Epithelial cell of esophagus (primary cell): Measurements from ENCODE around the gene UBN1.
A peak's percentile ranks its signal among the peaks of the same experiment; 100 is the strongest.

Source experiments
- DNase-seq: peaks from one replicate; pipeline ENCODE4 v3.0.0; 2010; ENCODE audit warnings: low read depth
- H3K4me3 ChIP-seq: 2 replicates; pipeline ENCODE4 v1.5.1; 2011; ENCODE audit warnings: mild to moderate bottlenecking, low read length, control low read depth
- TF ChIP-seq, protein P1 (sequence below): IDR thresholded peaks from 2 replicates; pipeline ENCODE4 v1.5.1; 2011; ENCODE audit warnings: low read depth, mild to moderate bottlenecking, low read length, control low read depth, inconsistent platforms; ENCODE audit not compliant: insufficient read depth; ENCODE audit errors: missing control alignments

UBN1 gene, protein sequence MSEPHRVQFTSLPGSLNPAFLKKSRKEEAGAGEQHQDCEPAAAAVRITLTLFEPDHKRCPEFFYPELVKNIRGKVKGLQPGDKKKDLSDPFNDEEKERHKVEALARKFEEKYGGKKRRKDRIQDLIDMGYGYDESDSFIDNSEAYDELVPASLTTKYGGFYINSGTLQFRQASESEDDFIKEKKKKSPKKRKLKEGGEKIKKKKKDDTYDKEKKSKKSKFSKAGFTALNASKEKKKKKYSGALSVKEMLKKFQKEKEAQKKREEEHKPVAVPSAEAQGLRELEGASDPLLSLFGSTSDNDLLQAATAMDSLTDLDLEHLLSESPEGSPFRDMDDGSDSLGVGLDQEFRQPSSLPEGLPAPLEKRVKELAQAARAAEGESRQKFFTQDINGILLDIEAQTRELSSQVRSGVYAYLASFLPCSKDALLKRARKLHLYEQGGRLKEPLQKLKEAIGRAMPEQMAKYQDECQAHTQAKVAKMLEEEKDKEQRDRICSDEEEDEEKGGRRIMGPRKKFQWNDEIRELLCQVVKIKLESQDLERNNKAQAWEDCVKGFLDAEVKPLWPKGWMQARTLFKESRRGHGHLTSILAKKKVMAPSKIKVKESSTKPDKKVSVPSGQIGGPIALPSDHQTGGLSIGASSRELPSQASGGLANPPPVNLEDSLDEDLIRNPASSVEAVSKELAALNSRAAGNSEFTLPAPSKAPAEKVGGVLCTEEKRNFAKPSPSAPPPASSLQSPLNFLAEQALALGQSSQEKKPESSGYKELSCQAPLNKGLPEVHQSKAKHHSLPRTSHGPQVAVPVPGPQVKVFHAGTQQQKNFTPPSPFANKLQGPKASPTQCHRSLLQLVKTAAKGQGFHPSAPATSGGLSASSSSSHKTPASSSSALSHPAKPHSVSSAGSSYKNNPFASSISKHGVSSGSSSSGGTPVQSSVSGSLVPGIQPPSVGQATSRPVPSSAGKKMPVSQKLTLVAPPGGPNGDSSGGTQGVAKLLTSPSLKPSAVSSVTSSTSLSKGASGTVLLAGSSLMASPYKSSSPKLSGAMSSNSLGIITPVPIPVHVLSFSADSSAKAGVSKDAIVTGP (N-terminal part only)

DNA sequence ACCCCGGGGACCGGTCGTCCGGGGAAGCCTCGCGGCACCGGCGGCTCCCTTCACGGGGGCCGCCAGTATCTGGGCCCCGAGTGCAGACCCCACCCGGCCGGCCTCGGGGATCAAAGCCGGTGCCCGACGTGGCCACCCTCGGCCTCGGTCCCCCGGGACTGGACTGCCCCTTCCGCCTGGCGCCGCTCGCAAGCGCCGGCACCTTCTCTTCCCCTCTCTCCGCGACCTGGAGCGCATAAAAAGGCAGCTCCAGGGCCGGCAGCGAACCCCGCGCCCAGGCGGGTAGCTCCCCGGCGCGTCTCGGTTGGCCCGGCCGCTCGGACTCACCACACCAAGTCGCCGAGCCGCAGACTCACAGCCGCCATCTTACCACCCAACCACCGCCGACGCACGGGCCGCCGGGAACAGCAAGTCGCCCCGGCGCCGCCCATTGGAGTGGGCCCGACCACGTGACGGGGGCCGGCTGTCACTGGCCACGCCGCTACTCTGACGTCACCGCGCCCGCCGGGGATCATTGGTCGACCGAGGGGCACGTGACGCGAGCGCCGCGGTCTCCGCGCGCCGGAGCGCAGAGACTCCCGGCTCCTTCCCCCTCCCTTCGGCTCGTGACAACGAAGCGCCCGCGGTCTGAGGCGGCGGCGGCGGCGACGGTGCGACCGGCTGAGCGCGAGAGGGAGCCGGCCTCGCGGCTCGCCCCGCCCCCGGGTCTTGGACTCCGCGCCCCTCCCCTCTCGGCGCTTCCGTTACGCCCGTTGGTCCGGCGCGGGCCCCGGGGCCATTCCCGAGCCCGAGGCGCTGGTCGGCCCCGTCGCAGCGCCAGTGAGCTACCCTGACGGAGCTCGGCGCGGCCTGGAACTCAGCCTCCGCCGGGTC is at the start of gene UBN1, which contains the start of gene GLYR1:
Gene UBN1, plus strand, starts transcription at position 581 of the 873 bp plus-strand sequence. CDS start 5,437 bp downstream, outside the sequence.
Gene GLYR1, minus strand, starts transcription at position 388 of the 873 bp plus-strand sequence. Its CDS starts 23 bp downstream, at position 365.
- TF ChIP-seq, protein P1, sequence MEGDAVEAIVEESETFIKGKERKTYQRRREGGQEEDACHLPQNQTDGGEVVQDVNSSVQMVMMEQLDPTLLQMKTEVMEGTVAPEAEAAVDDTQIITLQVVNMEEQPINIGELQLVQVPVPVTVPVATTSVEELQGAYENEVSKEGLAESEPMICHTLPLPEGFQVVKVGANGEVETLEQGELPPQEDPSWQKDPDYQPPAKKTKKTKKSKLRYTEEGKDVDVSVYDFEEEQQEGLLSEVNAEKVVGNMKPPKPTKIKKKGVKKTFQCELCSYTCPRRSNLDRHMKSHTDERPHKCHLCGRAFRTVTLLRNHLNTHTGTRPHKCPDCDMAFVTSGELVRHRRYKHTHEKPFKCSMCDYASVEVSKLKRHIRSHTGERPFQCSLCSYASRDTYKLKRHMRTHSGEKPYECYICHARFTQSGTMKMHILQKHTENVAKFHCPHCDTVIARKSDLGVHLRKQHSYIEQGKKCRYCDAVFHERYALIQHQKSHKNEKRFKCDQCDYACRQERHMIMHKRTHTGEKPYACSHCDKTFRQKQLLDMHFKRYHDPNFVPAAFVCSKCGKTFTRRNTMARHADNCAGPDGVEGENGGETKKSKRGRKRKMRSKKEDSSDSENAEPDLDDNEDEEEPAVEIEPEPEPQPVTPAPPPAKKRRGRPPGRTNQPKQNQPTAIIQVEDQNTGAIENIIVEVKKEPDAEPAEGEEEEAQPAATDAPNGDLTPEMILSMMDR, result no peak
- DNase-seq, result peak; percentile 99
- H3K4me3 ChIP-seq, result peak within 1 kb of the TSS; percentile 86

DNA sequence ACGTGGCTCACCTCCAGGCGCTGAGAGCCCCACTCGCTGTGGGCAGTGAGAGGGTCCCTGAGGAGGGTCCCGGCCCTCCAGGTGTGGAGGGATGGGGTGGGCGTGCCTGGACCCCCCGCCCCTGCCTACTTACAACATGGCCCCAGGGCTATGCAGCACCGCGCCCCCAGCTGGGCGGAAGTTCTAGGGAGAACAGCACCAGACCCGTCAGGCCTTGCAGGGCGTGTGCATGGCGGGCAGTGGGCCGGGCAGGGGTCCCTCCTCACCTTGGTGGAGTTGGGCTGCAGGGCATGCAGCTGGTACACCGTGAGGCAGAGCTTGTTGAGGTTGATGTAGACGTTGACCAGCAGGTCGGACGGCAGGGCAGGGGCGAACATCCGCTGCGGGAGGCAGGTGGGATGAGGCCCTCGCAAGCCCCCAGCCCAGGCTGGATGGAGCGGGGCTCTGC is 49.5 kb upstream of the UBN1 start:
- no peak overlapping the region for H3K4me3 ChIP-seq
- no peak for DNase-seq
- TF ChIP-seq, protein P1, result no peak

DNA sequence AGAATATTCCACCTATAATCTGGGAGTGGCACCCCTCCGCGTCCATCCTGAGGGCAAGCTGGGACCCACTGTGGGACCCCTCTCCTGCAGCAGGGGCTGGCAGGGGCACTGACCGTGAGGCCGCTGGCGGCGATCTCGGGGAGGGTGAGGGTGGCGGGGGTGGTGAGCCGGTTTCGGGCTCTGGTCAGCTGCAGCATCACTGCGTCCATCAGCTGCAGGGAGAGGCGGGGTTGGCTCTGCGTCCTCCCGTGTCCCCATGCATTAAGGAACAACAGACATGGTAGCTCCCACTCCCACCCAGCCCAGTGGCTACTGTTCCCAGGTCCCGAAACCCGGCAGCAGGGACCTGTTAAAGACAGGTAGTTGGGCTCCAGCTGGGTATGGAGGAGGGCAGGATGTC is 48.8 kb upstream of the UBN1 start:
- TF ChIP-seq, protein P1, result no peak
- no peak for DNase-seq

DNA sequence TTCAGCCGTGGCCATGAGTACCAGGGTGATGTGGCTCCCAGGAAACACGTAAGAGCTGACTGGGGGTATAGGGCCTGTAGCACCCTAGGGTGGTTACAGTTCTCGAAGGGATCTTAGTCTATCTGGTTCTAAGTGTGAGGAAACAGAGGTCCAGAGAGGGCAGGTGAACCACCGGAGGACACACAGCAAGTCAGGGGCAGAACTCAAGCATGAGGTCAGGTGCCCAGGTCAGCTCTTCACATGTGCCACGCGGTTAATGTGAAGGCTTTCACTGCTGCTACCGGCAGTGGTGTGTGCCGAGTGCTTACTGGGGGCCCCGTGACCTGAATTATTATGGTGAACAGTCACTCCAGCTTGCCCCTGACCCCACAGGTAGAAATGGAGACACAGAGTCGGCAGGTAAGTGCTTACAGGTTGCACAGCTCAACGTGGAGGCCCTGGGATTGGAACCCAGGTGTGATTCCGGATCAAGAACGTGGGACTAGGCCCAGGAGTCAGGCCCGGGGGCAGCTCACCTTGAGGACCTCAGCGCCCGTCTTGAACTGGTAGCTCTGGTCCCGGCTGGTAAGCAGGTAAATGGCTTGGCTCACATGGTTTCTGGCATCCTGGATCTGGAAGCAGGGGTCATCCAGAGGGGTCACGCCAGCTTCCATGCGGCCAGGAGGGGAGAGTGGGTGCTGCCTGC is 48.0 kb upstream of the UBN1 start:
- TF ChIP-seq, protein P1, result no peak
- DNase-seq, result no peak
- H3K4me3 ChIP-seq, result no peak overlapping the region

More for the DNA sequence above, 48.8 kb upstream of the UBN1 start:
- H3K4me3 ChIP-seq, result no peak overlapping the region

DNA sequence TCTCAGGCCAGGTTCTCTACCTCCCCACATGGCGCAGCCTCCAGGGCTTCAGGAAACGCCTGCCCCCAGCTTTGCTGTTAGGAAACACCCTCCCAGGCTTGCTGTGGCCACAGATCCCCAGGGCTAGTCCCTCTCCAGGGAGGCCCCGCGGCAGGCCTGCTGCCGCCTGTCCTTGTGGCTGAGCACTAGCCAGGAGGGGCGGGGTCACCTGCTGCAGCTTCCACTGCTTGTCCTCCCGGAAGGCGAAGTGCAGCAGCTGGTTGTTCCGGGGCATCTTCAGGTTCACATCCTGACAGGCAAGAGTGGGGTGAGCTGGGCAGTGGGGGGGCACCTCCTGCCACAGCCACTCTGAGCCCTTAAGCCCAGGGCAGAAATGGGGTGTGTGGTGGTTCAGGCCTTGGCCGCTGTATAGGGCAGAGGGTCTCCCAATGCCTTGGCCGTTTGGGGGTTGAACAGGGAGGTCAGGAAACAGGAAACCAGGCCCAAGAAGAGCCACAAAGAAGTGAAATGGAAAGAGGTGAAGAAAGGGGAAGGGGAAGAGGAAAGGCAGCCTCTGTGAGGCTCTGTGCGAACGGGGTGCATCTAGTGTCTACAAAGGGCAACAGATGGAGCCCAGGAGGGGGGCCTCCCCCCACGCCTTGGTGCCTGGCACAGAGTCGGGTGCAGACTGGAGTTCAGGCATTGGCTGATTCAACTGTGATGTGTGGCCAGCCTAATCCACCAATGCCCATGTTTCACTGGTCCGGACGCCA is 46.8 kb upstream of the UBN1 start:
- TF ChIP-seq, protein P1, result no peak
- H3K4me3 ChIP-seq, result no peak overlapping the region
- DNase-seq, result peak; percentile 62
